Glomerular endothelial cell (primary cell): ENCODE data around the gene NXPH4. TPM values are rescaled to one million over a fixed set of nuclear protein-coding genes. Genes with fewer than 3 reads are reported as not detected.

Experiments
- DNase-seq: peaks from one replicate; pipeline ENCODE4 v3.0.0-alpha.2; 2011; ENCODE audit warnings: low read depth, low spot score; ENCODE audit errors: extremely low read depth
- total RNA-seq: library from RNA; depleted of rRNA; stranded (reverse); fragments of >200 nt; gene quantifications from 2 replicates; pipeline ENCODE4 v1.2.3, GENCODE V29; 2015

NXPH4 gene
- total RNA-seq, 1 donor from 2014 or later = 2.5 TPM

GRCh38 chr12:57182918-57183575 is 33.5 kb upstream of the NXPH4 start:
- DNase-seq = peak; percentile 10

GRCh38 chr12:57183939-57184725 is 32.5 kb upstream of the NXPH4 start:
- DNase-seq = no peak

- no peak for DNase-seq
These were observed 31.2 kb upstream of the NXPH4 start for GRCh38 chr12:57185403-57185802.

- no peak for DNase-seq
These were observed 30.6 kb upstream of the NXPH4 start for GRCh38 chr12:57185906-57186508.

GRCh38 chr12:57187222-57188089 is 29.1 kb upstream of the NXPH4 start:
- no peak for DNase-seq

GRCh38 chr12:57188090-57188425 is 28.5 kb upstream of the NXPH4 start:
- no peak for DNase-seq

GRCh38 chr12:57190037-57190436 is 26.6 kb upstream of the NXPH4 start:
- no peak for DNase-seq

- DNase-seq = no peak
These were observed 25.8 kb upstream of the NXPH4 start for GRCh38 chr12:57190821-57191220.

GRCh38 chr12:57191410-57191809 is 25.2 kb upstream of the NXPH4 start:
- no peak for DNase-seq

- no peak for DNase-seq
These were observed 23.7 kb upstream of the NXPH4 start for GRCh38 chr12:57192920-57193319.

- DNase-seq = no peak
These were observed 22.8 kb upstream of the NXPH4 start for GRCh38 chr12:57193706-57194245.

- DNase-seq = no peak
These were observed 22.3 kb upstream of the NXPH4 start for GRCh38 chr12:57194253-57194652.

GRCh38 chr12:57195186-57195585 is 21.4 kb upstream of the NXPH4 start:
- DNase-seq = no peak

GRCh38 chr12:57195611-57196371 is 20.8 kb upstream of the NXPH4 start:
- no peak for DNase-seq

- DNase-seq = no peak
These were observed 20.2 kb upstream of the NXPH4 start for GRCh38 chr12:57196439-57196838.

GRCh38 chr12:57196956-57197355 is 19.6 kb upstream of the NXPH4 start:
- DNase-seq = no peak

- DNase-seq = no peak
These were observed 18.3 kb upstream of the NXPH4 start for GRCh38 chr12:57198329-57198728.

- no peak for DNase-seq
These were observed 17.4 kb upstream of the NXPH4 start for GRCh38 chr12:57199191-57199590.

- no peak for DNase-seq
These were observed 16.1 kb upstream of the NXPH4 start for GRCh38 chr12:57200497-57200896.

- no peak for DNase-seq
These were observed 15.4 kb upstream of the NXPH4 start for GRCh38 chr12:57201219-57201618.
